Thoracic aorta (tissue), 2 donors: ENCODE measurements around the gene MITF. TPM values are rescaled to one million over a fixed set of nuclear protein-coding genes. Genes with fewer than 3 reads are reported as not detected.

ENCODE experiments used
- ATAC-seq: fragments of 150-250 bp; one replicate; pipeline ENCODE4 v1.8.0; 2017; ENCODE audit warnings: low read depth; ENCODE audit not compliant: insufficient number of reproducible peaks, low FRiP score
- DNase-seq: peaks from one replicate; pipeline ENCODE4 v3.0.0-alpha.2; 2020; ENCODE audit warnings: low spot score
- H3K27ac ChIP-seq, 2 donors: fragments of 200-600 bp; sonication (generic); 1 replicate in 1 of 2; 2 replicates in 1 of 2; pipeline ENCODE4 v1.5.1; 2016; ENCODE audit warnings: mild to moderate bottlenecking in 2 of 2, moderate library complexity in 2 of 2
- H3K27me3 ChIP-seq: fragments of 200-600 bp; sonication (generic); replicated peaks from 2 replicates; pipeline ENCODE4 v1.6.0; 2016; ENCODE audit warnings: mild to moderate bottlenecking; ENCODE audit not compliant: insufficient read depth
- H3K36me3 ChIP-seq: fragments of 200-600 bp; sonication (generic); one replicate; pipeline ENCODE4 v1.5.1; 2016
- H3K4me1 ChIP-seq, 2 donors: fragments of 200-600 bp; sonication (generic); 1 replicate in 1 of 2; 2 replicates in 1 of 2; pipeline versions ENCODE4 v1.5.1 to v1.6.0; 2016; ENCODE audit warnings: low read depth in 2 of 2, mild to moderate bottlenecking in 1 of 2; ENCODE audit not compliant: control insufficient read depth in 1 of 2
- H3K4me3 ChIP-seq: fragments of 200-600 bp; sonication (generic); 2 replicates; pipeline ENCODE4 v1.5.1; 2016; ENCODE audit warnings: mild to moderate bottlenecking
- H3K9me3 ChIP-seq: fragments of 200-600 bp; sonication (generic); 2 replicates; pipeline ENCODE4 v1.5.1; 2016
- CTCF ChIP-seq: fragments of 200-600 bp; sonication (generic); IDR thresholded peaks from one replicate; pipeline ENCODE4 v1.5.1; 2019; ENCODE audit warnings: antibody characterized with exemption
- total RNA-seq, 2 donors: library from RNA; depleted of rRNA; stranded (reverse); fragments of >200 nt; gene quantifications; one replicate each; pipeline versions ENCODE4 v1.1.0 to v1.2.3, GENCODE V29; 2016

MITF gene
- total RNA-seq, 2 donors from 2014 or later = 12.3 to 12.7 TPM

- H3K9me3 ChIP-seq = no peaks in the 10 kb centered on the region
- TF ChIP-seq CTCF = no peak
- H3K4me1 ChIP-seq = peaks cover 11 to 40% of the 10 kb centered on the region in 2 donors
- H3K4me3 ChIP-seq = no peak overlapping the region
- H3K36me3 ChIP-seq = no peaks in the 10 kb centered on the region
- no peak for ATAC-seq
- no peak overlapping the region for H3K27ac ChIP-seq
- no peak for DNase-seq
- H3K27me3 ChIP-seq = no peaks in the 10 kb centered on the region
Observed at GRCh38 chr3:69869643-69870042, 130.4 kb downstream of the MITF start.

- no peaks in the 10 kb centered on the region for H3K36me3 ChIP-seq
- H3K27me3 ChIP-seq = no peaks in the 10 kb centered on the region
- H3K4me3 ChIP-seq = no peak overlapping the region
- H3K27ac ChIP-seq = no peak overlapping the region
- no peak for ATAC-seq
- TF ChIP-seq CTCF = no peak
- H3K4me1 ChIP-seq = peaks cover 6 to 24% of the 10 kb centered on the region in 2 donors
- H3K9me3 ChIP-seq = no peaks in the 10 kb centered on the region
- DNase-seq = no peak
Observed at GRCh38 chr3:69871251-69871650, 132.0 kb downstream of the MITF start.

- ATAC-seq (no peak), DNase-seq (no peak)
- H3K36me3 ChIP-seq = no peaks in the 10 kb centered on the region
- no peak for TF ChIP-seq CTCF
- H3K4me3 ChIP-seq = no peak overlapping the region
- no peaks in the 10 kb centered on the region for H3K9me3 ChIP-seq
- peaks cover 2 to 18% of the 10 kb centered on the region in 2 donors for H3K4me1 ChIP-seq
- no peak overlapping the region for H3K27ac ChIP-seq
- H3K27me3 ChIP-seq = no peaks in the 10 kb centered on the region
Observed at GRCh38 chr3:69871868-69872267, 132.6 kb downstream of the MITF start.

DNA sequence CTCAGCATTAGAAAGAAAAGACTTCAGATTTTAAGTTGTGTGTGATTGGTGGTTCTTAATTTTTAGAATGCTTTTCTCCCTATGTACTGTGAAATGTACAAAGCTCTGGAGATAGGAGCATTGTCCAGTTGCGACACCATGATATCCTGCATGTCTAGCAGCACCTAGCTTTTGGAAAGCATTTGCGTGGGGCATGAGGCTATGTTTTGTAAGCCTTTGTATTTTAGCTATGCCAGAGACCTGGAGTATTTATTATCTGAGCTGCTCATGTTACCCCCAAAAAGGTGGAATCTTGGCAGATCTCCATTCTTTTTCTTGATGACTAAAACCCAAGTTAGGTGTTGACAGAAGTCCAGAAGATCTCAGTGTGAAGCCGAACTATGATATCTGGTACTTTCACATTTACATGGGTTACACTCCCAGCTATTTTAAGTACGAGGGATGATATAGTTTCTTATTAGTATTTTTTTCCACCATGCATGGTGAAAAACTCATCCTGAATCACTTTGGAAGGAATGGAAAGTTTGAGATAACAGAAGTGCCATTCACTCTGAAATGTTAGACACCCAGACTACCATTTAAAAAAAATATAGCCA lies 133.6 kb downstream of the MITF start:
- Histone ChIP-seq H3K4me1 (peaks cover 0 to 16% of the 10 kb centered on the region in 2 donors), H3K9me3 (no peaks in the 10 kb centered on the region), H3K4me3 (no peak overlapping the region), H3K36me3 (no peaks in the 10 kb centered on the region), H3K27ac (no peak overlapping the region), H3K27me3 (no peaks in the 10 kb centered on the region)
- no peak for TF ChIP-seq CTCF
- DNase-seq (no peak), ATAC-seq (no peak)

DNA sequence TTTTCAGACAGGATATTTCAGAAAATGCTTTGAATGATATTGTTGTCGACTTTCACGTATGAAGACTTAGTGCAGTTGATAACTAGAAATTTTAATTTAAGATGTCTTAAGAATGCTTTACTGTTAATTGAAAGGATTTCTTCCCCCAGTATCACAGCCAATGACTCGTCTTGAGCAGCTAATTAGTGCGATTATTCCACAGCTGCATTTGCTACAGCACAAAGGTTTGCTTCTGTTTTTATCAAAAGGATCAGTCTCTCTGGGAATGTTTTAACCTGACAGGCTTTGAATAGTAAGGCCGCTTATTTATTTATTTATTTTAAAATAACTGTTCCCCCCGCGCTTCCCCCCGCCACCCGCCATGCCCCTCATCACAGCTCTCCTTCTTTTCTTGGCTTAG lies 136.8 kb downstream of the MITF start:
- TF ChIP-seq CTCF = no peak

More for the DNA sequence above, 136.8 kb downstream of the MITF start:
- no peaks in the 10 kb centered on the region for H3K9me3 ChIP-seq
- no peak overlapping the region for H3K4me3 ChIP-seq
- ATAC-seq (no peak), DNase-seq (no peak)
- H3K27me3 ChIP-seq = no peaks in the 10 kb centered on the region
- H3K36me3 ChIP-seq = no peaks in the 10 kb centered on the region
- H3K27ac ChIP-seq = no peak overlapping the region
- H3K4me1 ChIP-seq = peaks cover 0 to 16% of the 10 kb centered on the region in 2 donors
